GM12801 (cell line): ENCODE results near the gene CERKL.

ENCODE experiments used
- CTCF ChIP-seq: IDR thresholded peaks from one replicate; pipeline ENCODE4 v1.5.1; 2011; ENCODE audit warnings: control low read depth; ENCODE audit not compliant: insufficient read length; ENCODE audit errors: extremely low read depth

The CERKL gene

GRCh38 chr2:181517685-181518301 is 139.1 kb downstream of the CERKL start:
- TF ChIP-seq CTCF, result no peak

GRCh38 chr2:181516992-181517391 is 139.9 kb downstream of the CERKL start:
- TF ChIP-seq CTCF, result no peak

GRCh38 chr2:181515719-181516118 is 141.2 kb downstream of the CERKL start:
- TF ChIP-seq CTCF, result no peak

- no peak for TF ChIP-seq CTCF
Observed at GRCh38 chr2:181500201-181500600, 156.7 kb downstream of the CERKL start.

GRCh38 chr2:181499231-181499630 is 157.7 kb downstream of the CERKL start:
- TF ChIP-seq CTCF, result no peak
